Inflammatory macrophage (primary cell): ENCODE measurements around the gene AGBL5.

Experiments used
- DNase-seq, 2 donors: peaks; one replicate each; pipeline ENCODE4 v3.0.0-alpha.2; 2020 to 2022

The AGBL5 gene

DNA sequence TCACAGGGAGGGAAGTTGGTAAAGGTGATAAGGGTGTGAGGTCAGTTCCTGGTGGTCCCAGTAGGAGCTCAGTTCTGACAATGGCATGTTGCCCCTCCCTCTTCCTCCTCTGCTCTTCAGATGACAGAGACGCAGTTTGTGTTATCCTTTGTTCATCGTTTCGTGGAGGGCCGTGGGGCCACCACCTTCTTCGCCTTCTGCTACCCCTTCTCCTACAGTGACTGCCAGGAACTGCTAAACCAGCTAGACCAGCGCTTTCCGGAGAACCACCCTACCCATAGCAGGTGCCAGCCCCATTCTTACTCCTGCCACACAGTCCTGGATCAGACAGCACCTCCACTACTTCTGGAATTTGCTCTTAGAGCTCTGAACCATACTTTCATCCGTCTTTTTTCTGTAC, 2.3 kb downstream of the AGBL5 start:
- DNase-seq, result no peak

DNA sequence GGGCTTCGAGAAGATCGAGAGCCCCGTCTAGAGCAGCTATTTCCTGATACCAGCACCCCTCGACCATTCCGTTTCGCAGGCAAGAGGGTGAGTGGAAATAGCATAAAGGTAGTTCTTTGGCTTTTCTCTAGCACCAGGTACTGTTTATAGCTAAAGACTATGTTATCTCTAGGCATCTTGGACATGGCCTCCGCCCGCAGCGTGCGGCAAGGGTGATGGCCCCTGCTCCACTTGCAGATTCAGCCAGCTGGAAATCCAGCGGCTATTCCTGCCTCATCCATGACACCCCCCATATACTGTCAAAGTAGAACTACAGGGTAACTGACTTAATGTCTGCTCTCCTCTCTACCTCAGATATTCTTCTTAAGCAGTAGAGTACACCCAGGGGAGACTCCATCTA, 3.3 kb downstream of the AGBL5 start:
- no peak for DNase-seq

DNA sequence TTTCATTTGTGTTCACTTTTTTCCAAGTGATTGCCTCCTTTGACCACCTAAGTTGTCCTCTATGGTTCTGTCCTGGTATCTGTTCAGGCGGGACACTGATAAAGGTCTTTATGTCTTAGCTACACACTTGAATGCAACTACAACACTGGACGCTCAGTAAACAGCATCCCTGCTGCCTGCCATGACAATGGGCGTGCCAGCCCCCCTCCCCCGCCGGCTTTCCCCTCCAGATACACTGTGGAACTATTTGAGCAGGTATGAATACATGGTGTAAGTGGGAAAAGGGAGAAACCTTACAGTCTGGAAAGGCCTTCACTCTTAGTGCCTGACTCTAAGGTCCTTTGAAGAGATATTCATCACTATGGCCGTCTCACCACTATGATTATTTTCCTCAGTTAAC, 5.7 kb downstream of the AGBL5 start:
- DNase-seq, result no peak

DNA sequence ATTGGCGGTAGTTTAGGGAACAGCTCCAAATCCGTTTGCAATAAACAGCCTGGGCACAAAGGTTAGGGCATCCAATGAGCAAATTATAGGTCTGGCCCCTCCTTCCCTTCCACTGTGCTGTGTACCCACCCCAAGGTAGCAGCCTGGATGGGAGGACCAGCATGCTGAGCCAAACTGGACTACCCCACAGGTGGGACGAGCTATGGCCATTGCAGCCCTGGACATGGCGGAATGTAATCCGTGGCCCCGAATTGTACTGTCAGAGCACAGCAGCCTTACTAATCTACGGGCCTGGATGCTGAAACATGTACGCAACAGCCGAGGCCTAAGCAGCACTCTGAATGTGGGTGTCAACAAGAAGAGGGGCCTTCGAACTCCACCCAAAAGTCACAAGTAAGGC, 6.7 kb downstream of the AGBL5 start:
- DNase-seq, result no peak

DNA sequence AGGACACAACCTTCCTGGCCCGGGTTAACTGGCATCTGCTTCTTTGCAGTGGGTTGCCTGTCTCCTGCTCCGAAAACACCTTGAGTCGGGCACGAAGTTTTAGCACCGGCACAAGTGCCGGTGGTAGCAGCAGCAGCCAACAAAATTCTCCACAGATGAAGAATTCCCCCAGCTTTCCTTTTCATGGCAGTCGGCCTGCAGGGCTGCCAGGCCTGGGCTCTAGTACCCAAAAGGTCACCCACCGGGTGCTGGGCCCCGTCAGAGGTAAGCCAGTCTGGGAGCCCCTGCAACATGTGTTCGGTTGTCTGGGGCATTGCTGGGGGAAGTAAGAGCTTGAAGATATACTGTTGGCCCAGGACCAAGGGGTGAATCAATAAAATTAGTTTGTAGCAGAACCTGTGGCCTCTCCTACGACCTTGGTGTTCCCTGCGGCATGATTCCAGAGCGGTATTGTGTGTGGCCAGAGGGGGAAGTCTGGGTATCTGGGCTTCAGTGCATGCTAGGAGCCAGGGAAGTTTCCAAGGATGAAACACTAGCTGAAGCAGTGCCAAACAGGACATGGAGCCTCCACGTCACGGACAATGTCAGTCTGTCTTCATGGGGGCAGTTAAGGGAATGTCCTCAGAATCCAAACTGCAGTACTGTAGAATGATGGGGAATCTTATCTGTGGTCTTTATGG, 7.8 kb downstream of the AGBL5 start:
- DNase-seq, result no peak

DNA sequence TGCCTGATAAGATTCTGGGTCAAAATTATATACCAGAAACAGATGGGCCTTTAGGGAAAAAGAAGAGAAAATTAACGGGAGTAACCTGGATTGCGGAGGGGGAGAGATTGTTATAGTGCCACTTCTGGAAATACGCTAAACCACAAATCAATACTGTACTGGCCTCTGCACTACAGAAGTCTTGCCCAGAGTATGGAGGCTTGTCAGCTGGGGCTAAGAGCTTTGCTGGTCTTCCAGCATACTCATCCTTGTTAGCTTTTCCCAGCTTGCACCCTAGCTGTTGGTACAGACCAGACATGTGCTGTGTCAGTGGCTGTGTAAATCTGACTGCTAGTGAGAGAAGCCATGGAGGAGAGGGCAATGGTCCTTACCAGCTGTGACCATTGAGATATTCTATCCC, 8.9 kb downstream of the AGBL5 start:
- DNase-seq, result no peak

DNA sequence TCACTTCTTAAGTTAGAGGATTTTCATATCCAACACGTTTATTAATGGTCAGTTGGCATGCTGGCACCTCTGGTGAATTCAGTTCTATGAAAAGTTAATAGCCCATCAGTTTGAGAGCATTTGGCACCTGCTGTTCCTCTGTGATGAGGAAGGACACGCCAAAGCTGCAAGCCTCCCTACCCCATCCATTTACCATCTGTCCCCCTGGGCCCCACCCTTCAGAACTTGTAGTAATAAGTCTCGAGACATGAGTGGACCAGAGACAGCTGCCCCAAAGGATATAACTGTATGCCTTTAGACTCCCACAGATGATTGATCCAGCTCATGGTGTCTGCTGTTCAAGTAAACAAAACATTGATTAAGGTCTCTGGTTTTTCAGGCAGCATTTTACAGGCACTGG, 13.7 kb downstream of the AGBL5 start:
- no peak for DNase-seq

DNA sequence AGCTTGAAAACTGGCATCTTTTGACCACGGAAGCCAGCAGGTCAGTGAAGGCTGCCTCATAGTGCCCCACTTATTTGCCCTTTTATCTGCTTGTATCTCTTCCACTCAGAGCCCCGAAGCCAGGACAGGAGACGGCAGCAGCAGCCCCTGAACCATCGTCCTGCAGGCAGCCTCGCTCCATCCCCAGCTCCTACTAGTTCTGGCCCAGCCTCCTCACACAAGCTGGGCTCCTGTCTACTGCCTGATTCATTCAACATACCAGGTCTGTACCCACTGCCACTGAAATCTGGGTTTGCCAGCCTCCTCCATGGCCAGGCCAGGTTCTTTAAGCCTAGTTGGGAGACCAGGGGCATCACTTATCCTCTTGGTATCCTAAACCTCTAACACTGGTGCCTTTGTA, 15.9 kb downstream of the AGBL5 start:
- DNase-seq, result no peak

DNA sequence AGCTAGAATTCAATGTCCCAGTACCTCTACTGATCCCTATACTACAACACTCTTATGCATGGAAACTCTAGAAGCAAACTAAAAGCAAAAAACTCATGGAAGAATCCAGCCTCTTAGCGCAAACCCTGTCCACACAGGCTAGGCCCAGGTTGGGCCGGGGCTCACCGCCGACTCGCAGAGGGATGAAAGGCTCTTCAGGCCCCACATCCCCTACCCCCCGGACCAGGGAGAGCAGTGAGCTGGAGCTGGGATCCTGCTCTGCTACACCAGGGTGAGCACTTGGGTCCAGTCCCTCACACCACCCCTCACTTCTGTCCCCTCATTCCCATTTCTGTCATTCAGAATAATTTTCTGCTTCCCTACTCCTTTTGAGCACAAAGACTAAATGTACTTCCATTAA, 18.0 kb downstream of the AGBL5 start:
- DNase-seq, result no peak

DNA sequence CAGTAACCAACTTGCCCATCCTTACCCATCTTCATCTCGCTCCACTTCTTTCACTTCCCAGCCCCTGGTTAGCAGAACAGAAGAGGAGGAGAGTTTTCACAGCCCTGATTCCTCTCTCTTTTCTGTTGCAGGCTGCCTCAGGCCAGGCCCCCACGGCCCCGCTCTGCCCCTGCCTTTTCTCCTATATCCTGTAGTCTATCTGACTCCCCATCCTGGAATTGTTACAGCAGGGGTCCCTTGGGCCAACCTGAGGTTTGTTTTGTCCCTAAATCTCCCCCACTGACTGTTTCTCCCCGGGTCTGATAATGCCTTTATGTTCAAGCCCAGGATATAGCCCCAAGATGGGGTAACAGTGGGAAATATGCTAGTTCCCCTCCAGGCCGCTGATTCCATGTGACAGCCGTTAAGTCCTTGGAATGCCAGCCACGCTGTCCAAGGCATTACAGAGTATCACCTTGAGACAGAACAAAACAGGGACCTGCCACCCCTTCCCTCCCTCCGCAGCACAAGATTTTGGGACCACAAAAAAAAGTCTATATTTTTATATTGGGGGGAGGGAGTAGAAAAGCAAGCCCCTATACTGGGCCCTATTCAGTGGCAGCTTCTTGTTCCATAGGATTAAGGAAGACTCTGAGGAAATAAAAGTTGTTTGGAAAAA, 18.6 kb downstream of the AGBL5 start:
- no peak for DNase-seq

DNA sequence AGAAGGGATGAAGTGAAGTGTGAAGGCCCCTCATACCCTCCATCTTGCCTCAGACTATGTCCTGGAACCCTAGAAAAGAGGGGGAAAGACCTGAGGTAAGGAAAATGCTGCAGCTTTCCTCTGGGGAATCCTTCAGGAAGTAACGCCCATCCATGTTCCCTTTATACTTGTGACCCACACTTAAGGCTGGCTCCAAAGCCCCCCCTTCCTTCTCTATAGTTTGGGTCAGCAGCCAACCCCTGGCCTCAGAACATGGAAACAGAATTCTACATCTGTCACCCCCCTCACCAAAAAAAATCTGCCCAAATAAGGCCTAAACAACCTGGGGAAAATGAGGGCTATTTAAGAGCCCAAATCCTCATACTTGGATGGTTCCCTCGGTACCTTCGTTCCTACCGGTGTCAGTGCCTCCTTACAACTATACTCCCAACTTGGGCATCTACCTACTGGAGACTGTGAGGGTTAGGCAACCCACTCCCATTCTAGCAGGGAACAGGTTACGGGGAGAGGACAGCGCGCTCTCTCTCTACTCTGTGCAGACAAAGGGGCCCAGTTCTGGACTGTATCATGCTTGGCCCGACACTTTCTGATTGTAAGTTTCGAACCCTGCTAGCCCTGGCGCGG, 19.3 kb downstream of the AGBL5 start:
- no peak for DNase-seq

DNA sequence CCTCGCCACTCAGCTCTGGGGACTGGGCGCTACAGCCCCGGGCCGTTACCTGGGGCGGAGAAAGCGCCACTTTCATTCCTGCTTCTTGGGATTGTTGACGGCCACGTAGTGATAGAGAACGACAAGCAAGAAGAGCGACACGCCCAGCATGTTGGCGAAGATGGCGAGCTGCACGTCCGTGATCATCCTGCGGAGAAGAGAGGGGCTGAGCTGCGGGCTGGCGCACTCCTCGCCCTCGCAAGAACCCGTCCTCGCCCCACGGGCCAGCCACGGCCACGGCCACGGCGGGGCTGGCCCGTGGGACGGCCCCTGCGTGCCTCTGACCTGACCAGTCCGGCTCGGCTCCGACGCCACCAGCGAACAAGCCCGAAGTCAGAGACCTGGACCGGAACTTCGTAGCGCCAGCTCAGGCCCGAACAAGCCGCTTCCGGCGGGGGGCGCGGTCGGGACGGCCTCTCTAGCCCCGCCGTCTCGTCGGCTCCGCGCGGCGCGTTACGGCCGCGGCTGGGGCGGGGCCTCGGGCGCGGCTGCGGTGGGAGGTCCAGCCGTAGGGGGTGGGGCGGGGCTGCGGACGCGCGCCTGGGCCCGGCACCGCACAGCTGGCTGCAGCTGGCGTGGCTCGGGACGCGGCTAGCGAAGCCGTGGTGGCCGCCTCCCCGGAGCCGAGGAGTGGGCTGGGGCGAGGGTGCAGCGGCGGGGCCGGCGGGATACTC, 20.0 kb downstream of the AGBL5 start, which contains the start of gene OST4:
TSS of gene OST4 (minus strand) at position 378 of the 713 bp plus-strand sequence.
- DNase-seq, result peak; percentile 94 to 96

DNA sequence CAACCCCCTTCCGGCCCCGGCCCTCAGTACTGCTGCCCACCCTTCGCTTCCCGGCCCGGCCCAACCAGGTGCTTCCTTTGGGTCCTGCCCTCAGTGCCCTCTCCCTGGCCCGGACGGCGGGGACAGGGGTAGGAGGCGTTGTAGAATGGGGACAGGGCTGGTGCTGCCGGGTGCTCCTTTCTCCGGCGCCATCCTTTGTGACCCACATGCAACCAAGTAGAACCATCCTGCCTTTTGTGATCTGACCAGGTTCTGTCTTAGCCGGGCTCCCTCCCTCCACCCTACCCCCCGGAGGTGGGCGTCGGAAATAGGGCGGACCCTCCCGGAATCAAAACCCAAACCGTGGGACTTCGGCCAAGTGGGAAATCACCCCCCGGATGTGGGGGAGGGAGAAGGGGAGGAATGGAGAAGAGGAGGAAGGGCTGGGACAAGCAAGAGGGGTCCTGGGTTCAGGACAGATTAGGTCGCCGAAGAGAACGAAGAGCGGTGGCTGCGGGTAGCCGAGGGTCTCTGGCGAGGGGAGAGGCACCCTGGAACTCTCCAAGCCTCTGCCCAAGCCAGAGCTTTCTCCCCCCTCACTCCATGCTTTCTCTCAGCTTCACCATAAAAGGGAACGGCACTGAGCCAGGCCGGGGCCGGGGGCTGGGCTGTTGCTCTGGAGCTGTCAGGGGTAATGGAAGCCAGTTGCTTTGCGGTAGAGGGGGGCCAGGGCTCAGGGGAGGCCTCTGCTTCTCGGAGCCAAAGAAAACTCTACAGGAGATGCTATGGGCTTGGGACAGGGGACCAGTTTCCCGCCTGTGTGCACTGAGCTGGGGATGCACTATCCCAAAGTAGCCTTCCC, 20.7 kb downstream of the AGBL5 start:
- no peak for DNase-seq

DNA sequence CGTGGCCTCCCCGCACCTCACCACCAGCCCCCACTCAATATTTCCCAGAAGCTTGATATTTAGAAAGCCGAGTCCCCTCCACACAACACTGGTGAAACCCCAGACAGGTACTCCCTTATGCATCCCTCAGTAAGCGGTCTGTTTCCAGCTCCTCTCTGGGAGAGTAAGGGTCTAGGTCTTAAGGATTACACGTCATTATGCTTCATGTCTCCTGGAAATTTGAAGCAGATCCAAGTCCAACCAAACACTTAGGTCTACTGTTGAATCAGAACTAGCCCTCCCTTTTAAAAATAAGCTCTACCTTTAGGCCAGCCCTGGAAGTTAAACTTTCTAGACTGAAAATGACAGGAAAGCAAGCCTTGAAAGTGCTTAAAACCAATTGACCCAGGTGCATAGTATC, 21.5 kb downstream of the AGBL5 start:
- DNase-seq, result no peak

DNA sequence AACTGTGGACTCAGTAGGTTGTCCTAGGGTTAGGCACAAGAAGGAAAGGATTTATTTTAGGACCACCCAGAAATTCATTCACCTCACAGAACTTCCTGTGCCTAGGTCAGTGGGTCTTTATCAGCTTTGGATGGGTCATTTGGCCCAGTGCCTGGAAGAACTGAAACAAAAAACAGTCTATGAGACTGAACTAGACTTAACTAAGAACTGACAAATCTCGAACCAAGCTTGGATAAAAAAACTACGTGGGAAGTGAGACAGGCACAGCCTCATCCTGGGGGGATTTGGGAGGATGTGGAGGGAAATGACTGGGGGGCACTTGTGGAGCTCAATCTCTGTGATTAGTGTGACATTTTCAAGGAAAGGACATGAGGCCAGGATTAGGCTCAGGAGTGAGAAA, 22.3 kb downstream of the AGBL5 start:
- no peak for DNase-seq

DNA sequence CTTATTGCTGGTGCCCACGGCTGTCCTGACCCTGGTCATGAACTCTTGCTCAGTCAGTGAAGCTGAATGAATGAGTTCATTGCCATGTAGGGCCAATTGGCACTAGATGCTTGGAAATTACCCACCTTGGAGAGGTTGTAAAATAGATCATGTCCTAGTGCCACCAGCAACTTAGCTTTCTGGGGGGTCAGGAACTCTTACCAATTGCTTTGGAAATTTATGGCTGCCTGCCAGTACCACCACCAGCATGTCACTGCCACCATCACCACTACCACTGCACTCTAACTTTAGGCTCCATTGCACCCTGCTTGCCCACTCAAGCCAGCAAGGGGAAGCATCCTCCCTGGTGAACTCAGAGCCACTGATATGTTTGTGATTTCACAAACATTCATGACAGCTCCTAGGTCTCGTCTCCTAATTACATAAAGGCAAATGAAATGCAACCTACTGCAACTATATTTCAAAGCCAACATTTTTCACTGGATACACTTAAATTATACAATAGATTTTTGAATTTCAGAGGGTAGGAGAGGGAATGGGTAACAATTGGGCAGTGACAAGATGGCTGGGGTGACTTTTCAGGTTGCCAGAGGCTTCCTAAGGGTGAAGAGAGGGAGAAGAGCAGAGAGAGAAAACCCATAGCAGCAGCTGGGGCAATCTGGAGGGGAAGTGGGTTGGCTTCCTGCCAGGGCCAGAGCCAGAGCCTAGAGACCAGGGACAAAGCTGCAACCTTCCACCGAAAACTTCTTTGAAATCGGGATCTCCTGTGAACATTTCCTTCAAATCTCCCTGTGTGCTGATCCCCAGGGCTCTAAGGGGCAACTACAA, 23.5 kb downstream of the AGBL5 start:
- peak; percentile 59 to 73 for DNase-seq

DNA sequence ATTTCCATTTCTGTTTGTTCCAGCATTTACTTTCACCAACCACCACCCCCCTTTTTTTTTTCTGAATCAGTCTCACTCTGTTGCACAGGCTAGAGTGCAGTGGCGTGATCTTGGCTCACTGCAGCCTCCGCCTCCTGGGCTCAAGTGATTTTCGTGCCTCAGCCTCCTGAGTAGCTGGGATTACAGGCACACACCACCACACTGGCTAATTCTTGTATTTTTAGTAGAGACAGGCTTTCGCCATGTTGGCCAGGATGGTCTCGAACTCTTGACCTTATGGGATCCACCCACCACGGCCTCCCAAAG, 24.1 kb downstream of the AGBL5 start:
- DNase-seq, result peak in 1 of 2 donors; percentile 40

DNA sequence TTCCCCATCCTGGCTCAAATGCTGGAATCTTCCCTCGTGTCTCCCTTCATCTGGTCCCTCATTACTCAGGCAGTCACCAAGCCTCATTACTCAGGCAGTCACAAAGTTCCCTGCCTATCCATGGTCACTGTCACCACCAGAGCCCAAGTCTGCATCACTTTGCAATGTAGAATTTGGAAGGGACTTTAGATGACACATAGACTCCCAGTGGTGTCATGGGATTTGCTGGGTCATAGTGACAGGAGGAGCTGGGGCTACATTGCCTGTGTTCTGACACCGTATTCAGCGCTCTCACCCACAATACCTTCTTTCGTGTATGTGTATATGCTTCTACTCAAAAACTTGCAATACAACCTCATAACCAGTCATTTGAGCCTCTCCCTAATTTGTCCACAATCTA, 24.9 kb downstream of the AGBL5 start:
- peak in 1 of 2 donors; percentile 50 for DNase-seq

DNA sequence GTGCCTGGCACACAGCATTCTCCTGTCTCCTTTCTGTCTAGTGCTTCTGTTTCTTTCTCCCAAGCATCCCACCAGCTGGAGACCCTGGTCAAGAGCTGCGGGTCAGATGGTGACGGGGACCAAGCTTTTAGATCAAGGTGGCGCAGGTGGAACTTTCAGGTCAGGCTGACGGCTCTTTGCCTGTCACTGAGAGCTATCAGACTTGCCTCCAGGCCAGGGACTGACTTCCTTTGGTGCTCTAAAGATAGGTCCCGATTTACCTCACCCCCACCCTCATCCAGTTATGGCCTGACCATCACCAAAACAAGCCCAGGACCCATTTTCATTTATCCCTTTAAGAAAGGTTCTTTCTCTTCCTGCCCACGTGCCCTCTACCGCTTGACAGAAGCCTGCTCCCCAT, 25.8 kb downstream of the AGBL5 start:
- no peak for DNase-seq

DNA sequence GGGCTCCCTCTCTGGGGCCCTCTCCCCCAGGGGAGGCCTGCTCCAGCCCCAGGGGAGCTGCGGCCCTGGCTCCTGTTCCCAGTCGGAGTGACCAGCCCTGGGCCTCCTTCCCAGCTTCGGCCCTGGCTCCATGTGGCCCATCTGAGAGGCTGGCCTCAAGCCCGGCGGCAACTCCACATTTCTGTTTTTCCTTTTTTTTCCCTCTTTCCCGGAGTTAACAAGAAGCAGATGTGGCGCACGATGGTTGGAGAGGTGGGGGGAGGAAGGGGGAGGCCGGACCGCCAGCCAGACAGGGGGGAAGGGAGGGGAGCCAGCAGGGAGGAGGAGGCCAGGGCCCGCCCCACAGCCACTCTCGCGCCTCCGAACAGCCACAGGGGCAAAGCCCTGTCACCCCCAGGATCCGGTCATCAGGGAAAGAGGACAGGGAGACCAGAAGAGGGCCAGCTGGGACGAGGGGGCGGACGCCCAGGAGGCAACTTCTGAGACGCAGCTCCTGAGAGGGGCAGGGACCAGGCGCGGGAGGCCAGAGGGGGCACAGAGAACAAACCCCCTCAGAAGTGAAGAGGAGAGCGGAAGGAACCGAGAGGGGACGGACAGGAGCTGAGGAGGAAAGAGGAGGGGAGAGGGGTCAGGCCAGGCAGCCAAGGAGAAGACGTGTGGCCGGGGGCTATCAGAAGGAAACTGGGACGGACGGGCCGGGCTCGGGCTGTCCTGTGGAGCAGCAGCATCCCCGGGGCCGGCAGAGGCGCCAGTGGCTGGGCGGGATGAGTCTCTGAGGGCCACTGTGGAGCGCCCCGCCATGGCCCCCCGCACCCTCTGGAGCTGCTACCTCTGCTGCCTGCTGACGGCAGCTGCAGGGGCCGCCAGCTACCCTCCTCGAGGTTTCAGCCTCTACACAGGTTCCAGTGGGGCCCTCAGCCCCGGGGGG, 27.1 kb downstream of the AGBL5 start, which contains the start of gene EMILIN1:
TSS of gene EMILIN1 (plus strand) at position 349 of the 928 bp plus-strand sequence. CDS start at position 800, 451 bp downstream.
- DNase-seq, result peak in 1 of 2 donors; percentile 7
